A673 (cell line): ENCODE measurements around the gene PBOV1. TPM values are rescaled to one million over a fixed set of nuclear protein-coding genes. Genes with fewer than 3 reads are reported as not detected.

ENCODE experiments used
- BruUV-seq: library from RNA; stranded (reverse); fragments of 400-500 nt; replicated peaks from 2 replicates; lab custom pipeline; 2021; lab: Mats Ljungman, UMichigan
- CTCF ChIA-PET: fragments of 300-600 bp; sonication (Branson Sonifier 250); formaldehyde crosslinking; loops from one replicate; lab custom pipeline; 2022; ENCODE audit warnings: antibody characterized with exemption; lab: Charles Lee
- POLR2A ChIA-PET: fragments of 300-600 bp; sonication (Branson Sonifier 250); formaldehyde crosslinking; loops from one replicate; lab custom pipeline; 2022; ENCODE audit warnings: antibody characterized with exemption; ENCODE audit not compliant: low non-redundant PET; lab: Charles Lee
- DNase-seq: peaks from one replicate; pipeline ENCODE4 v3.0.0-alpha.2; 2015; ENCODE audit warnings: low spot score
- H3K27ac ChIP-seq: fragments of 200-600 bp; sonication (generic); 2 replicates; pipeline ENCODE4 v1.5.1; 2016; ENCODE audit warnings: mixed run types, low read depth, mild to moderate bottlenecking, mixed read lengths, antibody characterized with exemption, low read length; ENCODE audit not compliant: poor library complexity, severe bottlenecking
- H3K27me3 ChIP-seq: fragments of 200-600 bp; sonication (generic); replicated peaks from 2 replicates; pipeline ENCODE4 v1.6.1; 2017; ENCODE audit warnings: mixed run types, low read depth, mild to moderate bottlenecking, mixed read lengths, antibody characterized with exemption, low read length; ENCODE audit not compliant: insufficient read depth, poor library complexity
- H3K36me3 ChIP-seq: fragments of 200-600 bp; sonication (generic); 2 replicates; pipeline ENCODE4 v1.6.1; 2016; ENCODE audit warnings: mixed run types, mild to moderate bottlenecking, mixed read lengths, antibody characterized with exemption, low read length; ENCODE audit not compliant: insufficient read depth, poor library complexity, severe bottlenecking
- H3K4me1 ChIP-seq: fragments of 200-600 bp; sonication (generic); 2 replicates; pipeline ENCODE4 v1.6.1; 2017; ENCODE audit warnings: mixed run types, mild to moderate bottlenecking, mixed read lengths, antibody characterized with exemption, low read length; ENCODE audit not compliant: insufficient read depth, poor library complexity, severe bottlenecking
- H3K4me3 ChIP-seq: fragments of 200-600 bp; sonication (generic); 2 replicates; pipeline ENCODE4 v1.5.1; 2016; ENCODE audit warnings: low read depth, mixed run types, mild to moderate bottlenecking, mixed read lengths, low read length; ENCODE audit not compliant: poor library complexity, severe bottlenecking
- H3K9me3 ChIP-seq: fragments of 200-600 bp; sonication (generic); 2 replicates; pipeline ENCODE4 v1.6.1; 2016; ENCODE audit warnings: mixed run types, low read depth, mild to moderate bottlenecking, mixed read lengths, antibody characterized with exemption, low read length; ENCODE audit not compliant: poor library complexity, severe bottlenecking
- EZH2 ChIP-seq: fragments of 200-600 bp; sonication (generic); IDR thresholded peaks from 2 replicates; pipeline ENCODE4 v1.6.1; 2017; ENCODE audit warnings: borderline replicate concordance, low read depth, mild to moderate bottlenecking, mixed read lengths, antibody characterized with exemption, low read length; ENCODE audit not compliant: poor library complexity, severe bottlenecking
- intact Hi-C: fragments of 100-400 bp; cut with micrococcal nuclease; formaldehyde crosslinking; loops from one replicate; pipeline ENCODE4 v1.10.0; 2022; ENCODE audit not compliant: unreplicated experiment
- total RNA-seq: library from RNA; stranded (reverse); gene quantifications from 2 replicates; pipeline ENCODE4 v1.2.3, GENCODE V29; 2021
- TF ChIP-seq, protein P1 (sequence below): fragments of 300-800, 200-600 bp; sonication (generic); conservative IDR thresholded peaks from 2 replicates; pipeline ENCODE4 v1.5.1; 2017; ENCODE audit warnings: low read depth, mild to moderate bottlenecking, antibody characterized with exemption, low read length, moderate library complexity, mixed read lengths

Gene PBOV1
- total RNA-seq, 1 experiment from 2014 or later = not detected

DNA sequence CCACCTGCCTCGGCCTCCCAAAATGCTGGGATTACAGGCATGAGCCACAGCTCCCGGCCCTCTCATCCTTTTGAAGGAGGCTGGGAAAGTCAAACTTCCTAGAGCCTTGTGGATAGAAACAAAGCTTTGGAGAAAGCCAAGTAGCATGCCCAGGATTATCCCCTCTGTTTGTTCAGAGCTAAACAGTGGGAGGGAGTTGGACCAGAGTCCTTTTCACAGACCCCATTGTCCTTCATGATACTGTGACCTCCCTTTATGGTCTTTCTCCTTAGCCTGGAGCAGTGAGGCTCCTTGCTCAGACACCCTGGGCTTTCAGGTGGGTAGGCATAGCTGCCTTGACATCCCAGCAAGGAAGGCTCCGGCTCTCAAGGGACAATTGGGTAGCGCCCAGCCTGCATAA is 31.1 kb downstream of the PBOV1 start:
- CTCF ChIA-PET = interaction anchor here (0.6 kb wide), 1 partner anchor 1527 kb away, joined by 3 read pairs; no protein-coding TSS in a partner anchor
- H3K4me1 ChIP-seq = no peaks in the 10 kb centered on the region
- no peak for TF ChIP-seq EZH2
- TF ChIP-seq, protein P1, sequence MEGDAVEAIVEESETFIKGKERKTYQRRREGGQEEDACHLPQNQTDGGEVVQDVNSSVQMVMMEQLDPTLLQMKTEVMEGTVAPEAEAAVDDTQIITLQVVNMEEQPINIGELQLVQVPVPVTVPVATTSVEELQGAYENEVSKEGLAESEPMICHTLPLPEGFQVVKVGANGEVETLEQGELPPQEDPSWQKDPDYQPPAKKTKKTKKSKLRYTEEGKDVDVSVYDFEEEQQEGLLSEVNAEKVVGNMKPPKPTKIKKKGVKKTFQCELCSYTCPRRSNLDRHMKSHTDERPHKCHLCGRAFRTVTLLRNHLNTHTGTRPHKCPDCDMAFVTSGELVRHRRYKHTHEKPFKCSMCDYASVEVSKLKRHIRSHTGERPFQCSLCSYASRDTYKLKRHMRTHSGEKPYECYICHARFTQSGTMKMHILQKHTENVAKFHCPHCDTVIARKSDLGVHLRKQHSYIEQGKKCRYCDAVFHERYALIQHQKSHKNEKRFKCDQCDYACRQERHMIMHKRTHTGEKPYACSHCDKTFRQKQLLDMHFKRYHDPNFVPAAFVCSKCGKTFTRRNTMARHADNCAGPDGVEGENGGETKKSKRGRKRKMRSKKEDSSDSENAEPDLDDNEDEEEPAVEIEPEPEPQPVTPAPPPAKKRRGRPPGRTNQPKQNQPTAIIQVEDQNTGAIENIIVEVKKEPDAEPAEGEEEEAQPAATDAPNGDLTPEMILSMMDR = no peak
- POLR2A ChIA-PET = no interaction called here
- no peaks in the 10 kb centered on the region for H3K36me3 ChIP-seq
- no TSS peak for BruUV-seq
- H3K27me3 ChIP-seq = no peaks in the 10 kb centered on the region
- no peak overlapping the region for H3K4me3 ChIP-seq
- DNase-seq = no peak
- intact Hi-C loops = no loop called here
- H3K27ac ChIP-seq = no peak overlapping the region
- no peaks in the 10 kb centered on the region for H3K9me3 ChIP-seq

DNA sequence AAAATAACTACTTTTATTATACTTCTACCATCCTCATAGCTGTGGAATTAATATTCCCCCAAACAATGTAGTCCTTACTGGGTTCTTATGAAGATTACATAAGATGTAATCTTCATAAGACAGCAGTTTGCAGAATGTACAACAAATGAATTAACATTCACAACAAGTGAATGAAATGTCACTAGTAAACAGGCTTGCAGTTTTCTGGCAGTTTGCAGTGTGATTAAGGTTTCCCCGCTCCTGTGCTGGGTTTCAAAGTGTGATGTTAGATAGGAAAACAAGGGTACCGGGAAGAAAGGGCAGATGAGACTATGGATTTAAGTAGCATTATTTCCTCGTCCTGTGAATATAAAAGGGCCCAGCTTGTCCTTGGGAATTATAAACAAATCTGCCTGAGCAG is 34.1 kb downstream of the PBOV1 start:
- no peak for TF ChIP-seq EZH2
- TF ChIP-seq, protein P1 = no peak
- H3K9me3 ChIP-seq = no peaks in the 10 kb centered on the region

DNA sequence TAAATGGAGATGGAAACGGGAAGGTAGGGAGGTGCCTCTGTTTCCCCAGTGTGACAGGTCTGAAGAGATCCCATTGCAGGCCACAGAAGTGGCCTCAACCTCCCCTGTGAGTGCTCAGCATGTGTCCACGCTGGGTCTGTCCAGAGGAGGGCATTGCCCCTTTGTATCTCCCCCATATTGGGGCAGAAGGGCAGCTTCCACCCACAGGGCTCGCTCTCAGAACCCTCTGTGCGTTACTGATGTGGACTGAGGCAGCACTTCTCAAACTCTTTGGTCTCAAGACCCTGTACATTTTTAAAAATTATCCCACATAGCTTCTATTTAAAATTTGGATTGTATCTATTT is 34.5 kb downstream of the PBOV1 start:
- Histone ChIP-seq H3K4me1 (no peaks in the 10 kb centered on the region), H3K9me3 (no peaks in the 10 kb centered on the region), H3K4me3 (no peak overlapping the region), H3K36me3 (no peaks in the 10 kb centered on the region), H3K27me3 (no peaks in the 10 kb centered on the region), H3K27ac (no peak overlapping the region)
- no peak for DNase-seq
- intact Hi-C loops = no loop called here
- CTCF ChIA-PET = no interaction called here
- no peak for TF ChIP-seq EZH2
- TF ChIP-seq, protein P1 = no peak
- BruUV-seq = no TSS peak
- POLR2A ChIA-PET = no interaction called here

More for the DNA sequence above, 34.1 kb downstream of the PBOV1 start:
- DNase-seq = no peak
- no TSS peak for BruUV-seq
- ChIA-PET POLR2A (no interaction called here), CTCF (no interaction called here)
- Histone ChIP-seq H3K27me3 (no peaks in the 10 kb centered on the region), H3K4me3 (no peak overlapping the region), H3K36me3 (no peaks in the 10 kb centered on the region), H3K27ac (no peak overlapping the region), H3K4me1 (no peaks in the 10 kb centered on the region)
- intact Hi-C loops = no loop called here
